Mesothelial cell of epicardium (in vitro differentiated cells): ENCODE data around the gene GRIN2A. TPM values are rescaled to one million over a fixed set of nuclear protein-coding genes. Genes with fewer than 3 reads are reported as not detected.
A peak's percentile ranks its signal among the peaks of the same experiment; 100 is the strongest.

Source experiments
- DNase-seq, 2 experiments: peaks; one replicate each; pipeline ENCODE4 v3.0.0; 2021; ENCODE audit warnings: low spot score in 2 of 2; ENCODE audit not compliant: unreplicated experiment in 2 of 2
- H3K27ac Mint-ChIP-seq: 2 replicates; pipeline ENCODE4 v1.8.0; 2021; ENCODE audit warnings: mixed read lengths
- H3K27me3 Mint-ChIP-seq: 2 replicates; pipeline ENCODE4 v1.8.0; 2021; ENCODE audit warnings: low read depth, mixed read lengths
- H3K36me3 Mint-ChIP-seq: 2 replicates; pipeline ENCODE4 v1.8.0; 2021; ENCODE audit warnings: mixed read lengths
- H3K4me1 Mint-ChIP-seq: 2 replicates; pipeline ENCODE4 v1.8.0; 2021; ENCODE audit warnings: mixed read lengths
- H3K4me3 Mint-ChIP-seq: 2 replicates; pipeline ENCODE4 v1.8.0; 2021; ENCODE audit warnings: mild to moderate bottlenecking, moderate library complexity, mixed read lengths
- H3K9me3 Mint-ChIP-seq: 2 replicates; pipeline ENCODE4 v1.8.0; 2021; ENCODE audit warnings: mixed read lengths
- CTCF ChIP-seq: fragments of 200-600 bp; sonication (generic); IDR thresholded peaks from one replicate; pipeline ENCODE4 v1.5.0; 2021; ENCODE audit warnings: antibody characterized with exemption; ENCODE audit not compliant: unreplicated experiment
- total RNA-seq: library from RNA; stranded (reverse); gene quantifications from 3 replicates; pipeline ENCODE4 v1.2.1, GENCODE V29; 2021

GRIN2A gene
- total RNA-seq, 1 donor from 2014 or later = 4.9 TPM

- Mint-ChIP-seq H3K4me1 (peaks cover 18% of the 10 kb centered on the region), H3K9me3 (no peaks in the 10 kb centered on the region), H3K27me3 (peaks cover 37% of the 10 kb centered on the region), H3K4me3 (no peak overlapping the region), H3K36me3 (no peaks in the 10 kb centered on the region), H3K27ac (peak overlapping the region; percentile 40)
- DNase-seq = no peak
- no peak for TF ChIP-seq CTCF
Observed at GRCh38 chr16:10121897-10122425, 60.3 kb downstream of the GRIN2A start.

- peaks cover 36% of the 10 kb centered on the region for H3K27me3 Mint-ChIP-seq
- peaks cover 18% of the 10 kb centered on the region for H3K4me1 Mint-ChIP-seq
- no peak overlapping the region for H3K4me3 Mint-ChIP-seq
- H3K36me3 Mint-ChIP-seq = no peaks in the 10 kb centered on the region
- no peak for DNase-seq
- H3K27ac Mint-ChIP-seq = peak overlapping the region; percentile 57
- TF ChIP-seq CTCF = no peak
- H3K9me3 Mint-ChIP-seq = no peaks in the 10 kb centered on the region
Observed at GRCh38 chr16:10121491-10121890, 60.7 kb downstream of the GRIN2A start.

- no peak overlapping the region for H3K27ac Mint-ChIP-seq
- peaks cover 18% of the 10 kb centered on the region for H3K4me1 Mint-ChIP-seq
- DNase-seq = no peak
- TF ChIP-seq CTCF = no peak
- no peaks in the 10 kb centered on the region for H3K9me3 Mint-ChIP-seq
- H3K36me3 Mint-ChIP-seq = no peaks in the 10 kb centered on the region
- no peak overlapping the region for H3K4me3 Mint-ChIP-seq
- H3K27me3 Mint-ChIP-seq = peaks cover 38% of the 10 kb centered on the region
Observed at GRCh38 chr16:10120953-10121352, 61.3 kb downstream of the GRIN2A start.

- H3K4me3 Mint-ChIP-seq = no peak overlapping the region
- H3K9me3 Mint-ChIP-seq = no peaks in the 10 kb centered on the region
- no peaks in the 10 kb centered on the region for H3K4me1 Mint-ChIP-seq
- no peak for DNase-seq
- H3K36me3 Mint-ChIP-seq = no peaks in the 10 kb centered on the region
- H3K27me3 Mint-ChIP-seq = peaks cover 8% of the 10 kb centered on the region
- TF ChIP-seq CTCF = no peak
- H3K27ac Mint-ChIP-seq = no peak overlapping the region
Observed at GRCh38 chr16:10114409-10114808, 67.8 kb downstream of the GRIN2A start.

- peaks cover 8% of the 10 kb centered on the region for H3K27me3 Mint-ChIP-seq
- no peak for DNase-seq
- TF ChIP-seq CTCF = no peak
- no peaks in the 10 kb centered on the region for H3K9me3 Mint-ChIP-seq
- no peak overlapping the region for H3K27ac Mint-ChIP-seq
- no peaks in the 10 kb centered on the region for H3K36me3 Mint-ChIP-seq
- no peaks in the 10 kb centered on the region for H3K4me1 Mint-ChIP-seq
- H3K4me3 Mint-ChIP-seq = no peak overlapping the region
Observed at GRCh38 chr16:10113248-10113647, 69.0 kb downstream of the GRIN2A start.

- Mint-ChIP-seq H3K36me3 (no peaks in the 10 kb centered on the region), H3K9me3 (no peaks in the 10 kb centered on the region), H3K27me3 (peaks cover 5% of the 10 kb centered on the region), H3K4me3 (no peak overlapping the region), H3K27ac (no peak overlapping the region), H3K4me1 (no peaks in the 10 kb centered on the region)
- TF ChIP-seq CTCF = no peak
- no peak for DNase-seq
Observed at GRCh38 chr16:10112021-10112420, 70.2 kb downstream of the GRIN2A start.
